SHP77 (cell line): ENCODE data around the gene KCNQ4.

Experiments used
- DNase-seq, 2 experiments: peaks; one replicate each; lab custom pipeline; 2025; lab: John Stamatoyannopoulos, UW

Gene KCNQ4

DNA sequence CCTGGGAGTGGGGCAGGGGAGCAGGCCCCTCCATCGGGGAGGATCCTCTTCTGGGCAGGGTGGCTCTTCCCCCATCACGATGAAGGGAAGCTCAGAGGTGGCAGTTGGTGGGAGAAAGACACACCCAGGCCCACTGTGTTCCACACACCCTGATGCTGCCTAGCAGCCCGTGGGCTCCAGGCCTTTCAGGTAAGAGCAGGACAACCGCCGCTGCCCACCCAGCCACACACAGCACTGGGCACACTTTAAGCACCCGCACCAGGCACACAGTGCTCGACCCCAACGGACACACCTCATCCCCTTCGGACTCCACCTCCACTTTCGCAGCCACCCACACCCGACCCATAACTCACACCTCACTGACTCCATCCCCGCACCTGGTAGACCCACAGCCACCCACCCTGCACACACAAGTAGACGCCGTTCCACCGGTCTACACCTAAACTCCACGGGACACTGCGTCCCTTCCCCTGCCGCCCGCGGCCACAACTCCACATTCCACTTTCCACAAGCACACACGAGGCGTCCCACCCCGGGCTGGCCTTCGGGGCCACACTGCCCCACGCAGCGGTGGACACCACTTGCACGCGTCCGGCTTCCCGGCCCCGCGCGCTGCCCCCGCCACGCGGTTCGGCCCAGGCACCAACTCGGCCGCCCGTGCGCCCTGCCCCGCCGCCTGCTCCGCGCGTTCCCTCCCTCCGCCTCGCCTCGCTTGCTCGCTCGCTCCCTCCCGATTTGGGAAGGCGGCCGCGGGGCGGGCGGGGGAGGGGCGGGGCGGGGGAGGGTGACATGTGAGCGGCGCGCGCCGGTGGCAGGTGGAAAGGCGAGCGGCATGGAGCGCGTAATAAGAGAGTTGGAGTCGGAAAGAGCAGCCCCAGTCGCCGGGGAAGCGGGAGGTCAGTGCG is at the start of gene KCNQ4:
Gene KCNQ4, plus strand, starts transcription at position 787 of the 905 bp plus-strand sequence. CDS start 307 bp downstream, outside the sequence.
- DNase-seq, result no peak

- DNase-seq, result no peak
These were observed 48.5 kb upstream of the KCNQ4 start for GRCh38 chr1:40734882-40735628.

DNA sequence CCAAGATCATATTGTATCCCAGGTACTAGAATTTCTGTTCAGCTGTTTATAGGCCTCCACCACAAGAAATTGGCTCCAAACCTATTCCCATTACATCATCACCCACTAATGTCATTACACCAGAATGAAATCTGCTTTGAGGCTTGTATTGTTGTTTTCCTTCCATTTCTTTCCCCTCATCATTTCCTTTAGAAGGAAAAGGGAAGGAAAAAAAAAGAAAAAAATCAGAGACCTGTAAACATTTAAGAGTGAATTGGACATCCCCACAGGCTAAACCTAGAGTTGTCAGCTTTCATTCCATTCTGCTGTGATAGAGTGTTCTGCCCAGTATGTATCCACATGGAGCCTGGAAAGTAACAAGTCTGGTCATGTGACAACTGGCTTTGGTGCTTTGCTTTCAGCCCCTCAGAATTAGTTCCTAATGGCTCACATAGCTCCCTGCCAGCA is 47.5 kb upstream of the KCNQ4 start:
- no peak for DNase-seq

DNA sequence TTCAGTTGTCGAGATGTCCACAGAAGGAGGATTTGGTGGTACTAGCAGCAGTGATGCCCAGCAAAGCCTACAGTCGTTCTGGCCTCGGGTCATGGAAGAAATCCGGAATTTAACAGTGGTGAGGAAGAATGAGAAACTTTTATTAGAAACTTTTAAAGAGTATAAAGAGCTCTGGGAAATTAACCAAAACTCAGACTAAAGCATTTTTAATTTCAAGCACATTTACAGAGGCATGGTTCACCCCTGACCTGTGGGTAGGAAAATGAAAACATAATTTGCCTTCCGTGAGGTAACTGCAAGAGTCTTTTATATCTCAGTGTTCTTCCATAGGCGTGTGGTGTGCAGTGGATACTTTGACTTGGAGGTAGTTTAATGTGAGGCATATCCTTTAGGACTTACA is 44.8 kb upstream of the KCNQ4 start:
- DNase-seq, result no peak

- DNase-seq, result no peak
These were observed 44.1 kb upstream of the KCNQ4 start for GRCh38 chr1:40739455-40740008.

DNA sequence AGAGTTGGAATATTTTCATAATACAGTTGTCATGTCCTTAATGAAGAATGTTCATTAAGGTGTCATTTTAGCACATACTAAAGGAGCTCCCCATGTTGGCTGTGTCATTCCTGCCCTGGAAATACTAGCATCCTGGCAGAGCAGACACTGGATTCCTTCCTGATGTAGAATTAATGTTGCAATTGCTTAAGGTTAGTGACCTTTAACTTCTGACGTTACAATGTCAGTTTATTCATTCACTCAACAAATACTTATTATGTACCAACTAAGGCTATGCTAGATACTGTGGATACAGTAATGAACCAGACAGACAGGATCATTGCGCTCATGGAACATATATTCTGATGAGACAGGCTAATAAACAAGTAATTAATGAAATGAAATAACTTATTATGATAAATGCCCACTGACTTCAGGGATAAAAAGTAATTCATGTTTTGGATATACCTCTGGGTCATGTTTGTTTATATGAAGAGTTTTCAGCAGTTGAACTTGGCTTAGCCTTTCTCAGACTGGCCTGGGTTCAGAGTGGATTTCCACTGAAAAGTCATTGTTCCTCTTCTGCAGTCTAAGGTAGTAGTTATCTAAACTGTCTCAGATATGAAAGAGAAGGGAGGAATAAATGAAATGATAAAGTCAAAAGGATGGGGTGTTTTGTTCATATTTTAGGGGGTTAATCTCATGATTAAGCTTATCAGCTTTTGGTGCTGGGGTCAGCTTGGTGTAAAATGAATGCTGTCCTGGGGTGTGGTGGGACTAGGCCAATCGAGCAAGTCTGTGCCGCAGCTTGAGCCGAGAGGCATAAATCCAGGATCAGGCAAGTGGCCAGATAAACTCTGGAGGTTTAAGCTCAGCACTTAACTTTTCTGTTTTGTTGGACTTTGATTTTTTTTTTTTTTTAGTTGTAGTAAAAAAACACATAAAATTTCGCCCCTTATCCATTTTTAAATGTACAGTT is 43.3 kb upstream of the KCNQ4 start:
- no peak for DNase-seq

- DNase-seq, result no peak
These were observed 42.4 kb upstream of the KCNQ4 start for GRCh38 chr1:40740997-40741736.

- no peak for DNase-seq
These were observed 41.1 kb upstream of the KCNQ4 start for GRCh38 chr1:40742363-40743061.

DNA sequence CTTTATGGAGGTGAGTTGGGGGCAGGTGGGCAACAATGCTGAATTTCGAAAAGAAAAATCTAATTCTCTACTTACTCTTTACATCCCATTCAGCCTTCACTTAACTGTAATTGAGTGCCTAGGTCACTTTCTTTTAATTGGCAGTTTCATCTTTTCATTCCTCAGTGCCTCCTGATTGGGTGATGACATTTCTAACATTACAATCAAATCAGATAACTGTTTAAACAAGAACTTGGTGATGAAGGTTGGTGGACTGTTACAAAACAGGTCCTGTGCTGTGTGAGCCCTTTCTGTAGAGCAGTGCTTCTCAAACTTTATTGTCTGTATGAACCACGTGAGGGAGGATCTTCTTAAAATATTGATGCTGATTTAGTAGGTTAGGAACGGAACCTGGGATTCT is 40.1 kb upstream of the KCNQ4 start:
- no peak for DNase-seq

DNA sequence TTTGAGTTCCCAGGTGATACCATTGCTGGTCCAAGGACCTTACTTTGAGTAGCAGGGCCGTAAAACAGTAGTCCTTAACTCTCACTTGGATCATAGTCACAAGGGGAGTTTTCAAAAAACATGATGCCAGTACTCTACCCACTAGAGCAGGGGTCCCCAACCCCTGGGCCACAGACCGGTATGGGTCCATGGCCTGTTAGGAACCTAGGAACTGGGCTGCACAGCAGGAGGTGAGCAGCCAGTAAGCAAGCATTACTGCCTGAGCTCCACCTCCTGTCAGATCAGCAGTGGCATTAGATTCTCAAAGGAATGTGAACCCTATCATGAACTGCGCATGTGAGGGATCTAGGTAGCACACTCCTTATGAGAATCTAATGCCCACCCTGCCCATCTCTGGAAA is 39.7 kb upstream of the KCNQ4 start:
- no peak for DNase-seq

DNA sequence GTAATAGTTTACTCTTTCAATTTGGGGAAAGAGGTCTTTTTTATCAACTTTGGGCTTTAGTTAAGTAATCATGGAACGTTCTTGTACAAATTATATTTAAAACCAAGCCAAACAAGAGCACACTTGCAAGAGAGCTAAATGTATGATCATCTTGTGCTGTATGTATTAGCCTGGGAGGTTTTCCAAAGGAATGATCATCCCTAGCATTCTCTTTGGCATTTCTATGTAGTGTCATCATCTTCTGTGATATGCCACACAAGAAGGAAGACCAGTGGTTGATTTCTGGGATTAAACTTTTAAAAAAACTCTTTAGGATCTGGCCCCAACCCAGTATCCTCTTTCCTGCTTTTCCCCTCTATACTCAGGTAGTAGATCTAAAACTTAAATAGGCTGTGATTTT is 38.4 kb upstream of the KCNQ4 start:
- DNase-seq, result no peak

GRCh38 chr1:40746344-40747090 is 37.1 kb upstream of the KCNQ4 start:
- DNase-seq, result no peak

- DNase-seq, result no peak
These were observed 34.5 kb upstream of the KCNQ4 start for GRCh38 chr1:40748841-40749718.

GRCh38 chr1:40749817-40750216 is 33.8 kb upstream of the KCNQ4 start:
- no peak for DNase-seq

- DNase-seq, result no peak
These were observed 33.1 kb upstream of the KCNQ4 start for GRCh38 chr1:40750451-40750908.

DNA sequence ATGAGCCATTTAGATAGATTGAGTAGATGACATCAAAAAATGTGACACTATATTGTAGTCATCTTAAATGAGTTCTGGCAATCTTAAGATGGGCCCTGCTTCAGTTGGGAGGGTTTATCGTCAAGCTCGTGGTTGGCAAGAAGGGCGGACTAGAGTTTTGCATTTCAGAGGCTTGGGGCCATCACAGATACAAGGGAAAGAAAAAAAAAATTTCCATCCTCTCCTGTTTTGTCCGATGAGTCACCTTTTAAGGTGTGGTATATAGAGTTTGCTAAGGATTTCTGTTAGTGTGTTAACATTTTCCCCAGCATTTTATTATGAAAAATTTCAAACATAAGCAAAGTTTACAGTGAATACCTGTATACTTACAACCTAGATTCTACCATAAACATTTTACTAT is 31.8 kb upstream of the KCNQ4 start:
- no peak for DNase-seq

GRCh38 chr1:40753142-40753882 is 30.3 kb upstream of the KCNQ4 start:
- DNase-seq, result no peak

DNA sequence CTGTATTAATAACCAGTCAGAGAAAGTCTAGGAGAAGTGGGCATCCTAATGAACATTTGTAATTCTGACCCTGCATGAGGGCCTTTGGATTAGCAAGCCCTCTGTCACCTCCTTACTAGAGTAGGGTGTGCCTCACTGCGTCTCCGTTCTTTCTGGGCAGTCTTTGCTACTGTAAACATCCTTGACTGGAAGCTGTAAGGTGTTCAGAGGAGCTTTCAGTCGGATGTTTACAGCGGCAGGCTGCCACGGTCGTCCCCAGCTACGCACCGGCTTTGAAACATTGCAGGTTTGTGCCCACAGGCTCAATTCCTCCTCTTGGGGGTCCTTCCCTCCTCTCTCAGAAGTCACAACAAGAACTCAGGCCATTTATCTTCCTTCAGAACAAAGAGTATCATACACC is 29.4 kb upstream of the KCNQ4 start:
- DNase-seq, result no peak
